Upper lobe of left lung (tissue), 6 donors: ENCODE measurements around the gene TSC1. TPM values are rescaled to one million over a fixed set of nuclear protein-coding genes. Genes with fewer than 3 reads are reported as not detected.

Experiments
- ATAC-seq, 2 donors: fragments of 200-7000 bp; cut with Tn5 transposase; one replicate each; pipeline ENCODE4 v1.9.1; 2022; ENCODE audit warnings: mild to moderate bottlenecking in 2 of 2, moderate library complexity in 2 of 2; ENCODE audit not compliant: low FRiP score in 2 of 2
- DNase-seq, 2 donors: peaks; one replicate each; pipeline ENCODE4 v3.0.0-alpha.2; 2019 to 2020
- H3K27ac ChIP-seq, 4 donors: fragments of 200-600 bp; sonication (generic); one replicate each; pipeline ENCODE4 v1.5.1; 2016 to 2019
- H3K27me3 ChIP-seq, 4 donors: fragments of 200-600 bp; sonication (generic); one replicate each; pipeline ENCODE4 v1.5.1; 2017 to 2019
- H3K36me3 ChIP-seq, 4 donors: fragments of 200-600 bp; sonication (generic); one replicate each; pipeline ENCODE4 v1.5.1; 2016 to 2019
- H3K4me1 ChIP-seq, 4 donors: fragments of 200-600 bp; sonication (generic); one replicate each; pipeline ENCODE4 v1.5.1; 2018 to 2019
- H3K4me3 ChIP-seq, 4 donors: fragments of 200-600 bp; sonication (generic); one replicate each; pipeline ENCODE4 v1.5.1; 2017 to 2019; ENCODE audit warnings: mild to moderate bottlenecking in 2 of 4, moderate library complexity in 1 of 4
- H3K9me3 ChIP-seq, 4 donors: fragments of 200-600 bp; sonication (generic); one replicate each; pipeline ENCODE4 v1.5.1; 2018 to 2019
- CTCF ChIP-seq, 6 experiments: fragments of 450-650 bp in 4 of 6; fragments of 200-600 bp in 2 of 6; sonication (generic) in 2 of 6; IDR thresholded peaks; one replicate each; pipeline ENCODE4 v1.5.1; 2016 to 2019; ENCODE audit warnings: antibody characterized with exemption in 6 of 6
- EP300 ChIP-seq, 4 donors: sonication (generic); formaldehyde crosslinking; IDR thresholded peaks; one replicate each; pipeline ENCODE4 v1.5.1; 2017; ENCODE audit warnings: antibody characterized with exemption in 4 of 4, control low read depth in 2 of 4
- POLR2A ChIP-seq, 4 donors: fragments of 450-650 bp; IDR thresholded peaks; one replicate each; pipeline ENCODE4 v1.5.1; 2016 to 2017; ENCODE audit warnings: antibody characterized with exemption in 4 of 4, mild to moderate bottlenecking in 2 of 4
- POLR2AphosphoS5 ChIP-seq, 2 donors: sonication (generic); formaldehyde crosslinking; IDR thresholded peaks; one replicate each; pipeline ENCODE4 v1.5.1; 2017; ENCODE audit warnings: antibody characterized with exemption in 2 of 2
- WGBS, 2 donors: methylation state at CpG; one replicate each; pipeline ENCODE4 v1.1.5; 2017 to 2018; 5-methylcytosine and 5-hydroxymethylcytosine counted together
- small RNA-seq, 4 donors: library from RNA; depleted of rRNA; stranded (forward); fragments of <200 nt; gene quantifications; one replicate each; pipeline ENCODE3, GENCODE V24; 2016
- total RNA-seq, 6 donors: library from RNA; depleted of rRNA in 4 of 6; stranded (reverse); fragments of >200 nt in 4 of 6; gene quantifications; one replicate each; pipeline versions ENCODE4 v1.1.0 to v1.2.1, GENCODE V29; 2016 to 2021
- donor health status: DM: no; HTN: no; CAD: no; lungs with moderate emphysema.
- donor health status: DM: no; HTN: yes; CAD: no; lungs with severe emphysema.

Gene TSC1
- total RNA-seq, 6 donors from 2014 or later, result 34.4 to 185 (median 50.0) TPM

DNA sequence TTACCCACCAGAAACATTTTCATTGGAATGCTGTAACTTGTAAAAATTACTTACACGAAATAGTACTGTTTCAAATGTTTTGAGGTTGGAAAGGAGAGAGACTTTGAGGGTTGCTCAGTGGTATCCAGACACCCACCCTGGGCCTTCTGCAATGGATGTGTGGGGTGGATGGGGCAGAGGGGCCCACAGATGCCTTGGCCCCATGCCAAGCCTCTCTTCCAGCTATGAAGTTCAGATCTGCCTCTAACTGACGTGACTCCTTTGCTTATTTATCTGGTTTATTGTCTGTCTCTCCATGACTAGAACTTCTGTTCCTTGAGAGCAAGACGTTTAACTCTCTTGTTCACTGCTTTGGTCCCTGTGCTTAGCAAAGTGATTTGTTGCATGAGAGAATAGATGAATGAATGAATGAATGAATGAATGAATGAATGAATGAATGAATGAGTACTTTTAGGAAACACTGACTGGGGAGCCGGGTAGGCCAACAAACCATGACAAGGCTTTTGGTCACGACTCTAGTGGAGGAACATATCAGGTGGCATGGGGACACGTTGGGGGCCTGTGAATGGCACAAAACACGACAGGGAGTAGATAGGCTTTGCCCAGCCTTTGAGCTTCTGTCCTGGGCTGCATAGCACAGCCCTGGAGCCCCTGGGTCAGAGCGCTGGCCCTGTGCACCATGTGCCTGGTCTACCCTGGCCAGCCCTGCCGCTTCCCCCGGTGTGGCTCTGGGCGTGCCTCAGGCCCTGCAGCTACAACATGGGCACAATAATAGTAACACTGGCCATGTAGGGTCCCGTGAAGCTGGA, 98.1 kb downstream of the TSC1 start:
- Histone ChIP-seq H3K27ac (no peak overlapping the region), H3K27me3 (no peaks in the 10 kb centered on the region), H3K36me3 (no peaks in the 10 kb centered on the region), H3K9me3 (no peaks in the 10 kb centered on the region), H3K4me3 (no peak overlapping the region), H3K4me1 (no peaks in the 10 kb centered on the region)
- TF ChIP-seq EP300 (IDR thresholded peaks at IDR 0.05), result no peak
- no peak for TF ChIP-seq CTCF (IDR thresholded peaks at IDR 0.05)
- no peak for TF ChIP-seq POLR2A (IDR thresholded peaks at IDR 0.05)
- TF ChIP-seq POLR2AphosphoS5 (IDR thresholded peaks at IDR 0.05), result no peak
- DNase-seq (peak in 1 of 2 donors; percentile 53), ATAC-seq (peak in 1 of 2 donors; percentile 39)
- 76 to 85% methylated on average over 8 to 12 of the region's 12 CpGs for WGBS, 2 donors

DNA sequence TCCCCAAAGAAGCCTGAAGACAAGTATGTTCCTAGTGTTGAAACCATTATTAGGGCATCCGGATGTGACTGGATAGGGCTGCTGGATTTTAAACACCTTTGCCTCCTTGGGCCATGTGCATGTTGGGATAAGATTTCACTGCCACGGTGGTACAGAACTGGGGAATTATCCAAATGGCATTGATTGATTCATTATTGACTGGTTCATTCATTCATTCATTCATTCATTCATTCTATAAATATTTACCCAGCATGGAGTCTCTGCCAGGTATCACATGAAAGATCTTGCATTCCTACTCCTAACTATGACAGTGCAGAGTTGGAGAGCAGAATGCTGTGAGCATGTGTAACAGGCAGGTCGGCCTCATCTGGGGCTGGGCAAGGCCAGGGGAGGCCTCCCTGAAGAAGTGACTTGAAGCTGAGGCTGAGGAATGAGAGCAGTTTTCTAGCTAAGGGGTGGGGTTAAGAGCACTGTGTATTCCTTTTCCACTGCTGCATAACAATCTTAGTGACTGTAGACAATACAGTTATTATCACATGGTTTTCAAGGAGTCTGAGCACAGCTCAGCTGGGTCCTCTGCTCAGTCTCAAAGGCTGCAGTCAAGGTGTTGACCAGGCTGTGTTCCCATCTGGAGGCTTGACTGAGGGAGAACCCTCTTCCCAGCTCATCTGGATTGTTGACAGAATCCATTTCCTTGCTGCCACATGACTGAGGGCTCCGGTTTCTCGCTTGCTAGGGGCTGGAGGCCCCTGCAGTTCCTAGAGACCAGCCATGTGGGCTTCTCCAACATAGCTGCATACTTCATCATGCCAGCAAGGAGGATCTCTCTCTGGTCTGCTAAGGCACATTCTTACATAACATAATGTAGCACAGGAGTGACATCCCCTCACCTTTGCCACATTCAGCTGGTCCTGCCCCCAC, 102.0 kb downstream of the TSC1 start:
- no peak overlapping the region for H3K27ac ChIP-seq
- TF ChIP-seq POLR2AphosphoS5 (IDR thresholded peaks at IDR 0.05) (no peak), EP300 (IDR thresholded peaks at IDR 0.05) (no peak), POLR2A (IDR thresholded peaks at IDR 0.05) (no peak), CTCF (IDR thresholded peaks at IDR 0.05) (no peak)
- no peak for DNase-seq
- ATAC-seq, result no peak
- 74 to 83% methylated on average over 5 of the region's 5 CpGs for WGBS, 2 donors
- H3K9me3 ChIP-seq, result no peaks in the 10 kb centered on the region
- no peak overlapping the region for H3K4me3 ChIP-seq
- no peaks in the 10 kb centered on the region for H3K27me3 ChIP-seq
- no peaks in the 10 kb centered on the region for H3K4me1 ChIP-seq
- H3K36me3 ChIP-seq, result no peaks in the 10 kb centered on the region

Small RNA genes lying within 50 kb of the gene (small RNA-seq; reads per million reads assigned to genes)
- gene AL593851.1 (0 reads per million in 4 donors), gene MIR548AW (0.26 to 1.1 (median 0.81) reads per million in 4 donors), gene RNU7-21P (0 reads per million in 4 donors)

Other genes with a start within 250 kb of the TSC1 start
- 1 to 10 TPM in 5 of 6 donors, under 1 TPM in 1; 0.44 to 8.4 (median 3.6) TPM for gene AK8, start 66.3 kb downstream of the TSC1 start, total RNA-seq
- 10 to 100 TPM in 2 of 6 donors, 1 to 10 TPM in 4; 4.4 to 27.1 (median 7.1) TPM for gene SPACA9, start 65.7 kb downstream of the TSC1 start, total RNA-seq
- gene GFI1B, start 34.1 kb upstream of the TSC1 start, total RNA-seq, result 1 to 10 TPM in 5 of 6 donors, under 1 TPM in 1; 0.97 to 3.5 (median 1.9) TPM
- gene GTF3C5, start 86.4 kb upstream of the TSC1 start, total RNA-seq, result 100 to 1,000 TPM in 1 of 6 donors, 10 to 100 TPM in 5; 40.9 to 133 (median 49.7) TPM
- 1 to 10 TPM in 3 of 6 donors, under 1 TPM in 2, not detected in 1; 0.15 to 9.4 (median 1.1) TPM for gene CEL, start 117.4 kb upstream of the TSC1 start, total RNA-seq
- gene RALGDS, start 176.6 kb upstream of the TSC1 start, total RNA-seq, result 100 to 1,000 TPM in 3 of 6 donors, 10 to 100 TPM in 3; 57.1 to 117 (median 88.9) TPM
- gene GBGT1, start 219.3 kb upstream of the TSC1 start, total RNA-seq, result 10 to 100 TPM in 5 of 6 donors, 1 to 10 TPM in 1; 9.1 to 71.2 (median 36.0) TPM